Loucy (cell line): ENCODE data around the gene CACNA1S.

Experiments used
- H2AFZ ChIP-seq: fragments of 200-600 bp; sonication (generic); 2 replicates; pipeline ENCODE4 v1.6.0; 2016; ENCODE audit warnings: antibody characterized with exemption, mild to moderate bottlenecking, low read length, moderate library complexity
- H3F3A ChIP-seq: fragments of 200-600 bp; 2 replicates; pipeline ENCODE4 v1.6.0; 2016; ENCODE audit warnings: antibody characterized with exemption, low read depth, mild to moderate bottlenecking
- H3K27me3 ChIP-seq: fragments of 200-600 bp; sonication (generic); 2 replicates; pipeline ENCODE4 v1.6.1; 2014; ENCODE audit warnings: low read length, mild to moderate bottlenecking; ENCODE audit not compliant: insufficient read depth, poor library complexity, severe bottlenecking
- H3K36me3 ChIP-seq: fragments of 200-600 bp; sonication (generic); 2 replicates; pipeline ENCODE4 v1.6.1; 2016; ENCODE audit warnings: low read length; ENCODE audit not compliant: insufficient read depth
- H3K4me1 ChIP-seq: fragments of 200-600 bp; sonication (generic); 2 replicates; pipeline ENCODE4 v1.5.1; 2014; ENCODE audit warnings: low read length, mild to moderate bottlenecking; ENCODE audit not compliant: insufficient read depth, poor library complexity, severe bottlenecking
- H3K4me2 ChIP-seq: fragments of 200-600 bp; sonication (generic); 2 replicates; pipeline ENCODE4 v1.6.0; 2014; ENCODE audit warnings: antibody characterized with exemption, low read length, low read depth, mild to moderate bottlenecking; ENCODE audit not compliant: poor library complexity, severe bottlenecking
- H3K4me3 ChIP-seq: fragments of 200-600 bp; sonication (generic); 2 replicates; pipeline ENCODE4 v1.5.1; 2014; ENCODE audit warnings: low read length, mild to moderate bottlenecking, mixed read lengths; ENCODE audit not compliant: poor library complexity, severe bottlenecking
- H3K79me2 ChIP-seq: fragments of 200-600 bp; sonication (generic); 2 replicates; pipeline ENCODE4 v1.6.1; 2014; ENCODE audit warnings: low read length; ENCODE audit not compliant: insufficient read depth
- H3K9ac ChIP-seq: fragments of 200-600 bp; sonication (generic); 2 replicates; pipeline ENCODE4 v1.6.0; 2014; ENCODE audit warnings: mild to moderate bottlenecking, low read depth, low read length, moderate library complexity; ENCODE audit not compliant: poor library complexity, severe bottlenecking
- H3K9me2 ChIP-seq: fragments of 200-600 bp; sonication (generic); replicated peaks from 2 replicates; pipeline ENCODE4 v1.6.1; 2016; ENCODE audit warnings: low read depth, low read length, mixed read lengths
- H3K9me3 ChIP-seq: fragments of 200-600 bp; sonication (generic); 2 replicates; pipeline ENCODE4 v1.6.1; 2014; ENCODE audit warnings: mild to moderate bottlenecking, antibody characterized with exemption, low read length, low read depth; ENCODE audit not compliant: insufficient read depth
- H4K20me1 ChIP-seq: fragments of 200-600 bp; sonication (generic); 2 replicates; pipeline ENCODE4 v1.6.0; 2014; ENCODE audit warnings: antibody characterized with exemption, low read length, mild to moderate bottlenecking; ENCODE audit not compliant: insufficient read depth, poor library complexity, severe bottlenecking
- CTCF ChIP-seq: fragments of 200-600 bp; sonication (generic); conservative IDR thresholded peaks from 2 replicates; pipeline ENCODE4 v1.5.1; 2014; ENCODE audit warnings: mild to moderate bottlenecking, antibody characterized with exemption, low read length
- EZH2phosphoT487 ChIP-seq: fragments of 200-600 bp; IDR thresholded peaks from 2 replicates; pipeline ENCODE4 v1.6.1; 2018; ENCODE audit warnings: antibody characterized with exemption, mild to moderate bottlenecking, moderate library complexity, borderline replicate concordance

Gene CACNA1S

GRCh38 chr1:201100169-201100930, 11.9 kb downstream of the CACNA1S start:
- H3K9ac ChIP-seq, result no peak overlapping the region
- no peaks in the 10 kb centered on the region for H3K9me2 ChIP-seq
- H3K4me3 ChIP-seq, result no peak overlapping the region
- no peaks in the 10 kb centered on the region for H4K20me1 ChIP-seq
- H3K36me3 ChIP-seq, result no peaks in the 10 kb centered on the region
- no peaks in the 10 kb centered on the region for H3F3A ChIP-seq
- no peaks in the 10 kb centered on the region for H3K27me3 ChIP-seq
- H2AFZ ChIP-seq, result no peak overlapping the region
- H3K4me2 ChIP-seq, result no peak overlapping the region
- TF ChIP-seq CTCF, result no peak
- no peak for TF ChIP-seq EZH2phosphoT487
- H3K4me1 ChIP-seq, result no peaks in the 10 kb centered on the region
- no peaks in the 10 kb centered on the region for H3K79me2 ChIP-seq
- H3K9me3 ChIP-seq, result no peaks in the 10 kb centered on the region

GRCh38 chr1:201098992-201099677, 13.1 kb downstream of the CACNA1S start:
- no peaks in the 10 kb centered on the region for H3K9me2 ChIP-seq
- H3K9ac ChIP-seq, result no peak overlapping the region
- no peaks in the 10 kb centered on the region for H3K4me1 ChIP-seq
- TF ChIP-seq CTCF (no peak), EZH2phosphoT487 (no peak)
- H3K79me2 ChIP-seq, result no peaks in the 10 kb centered on the region
- H4K20me1 ChIP-seq, result no peaks in the 10 kb centered on the region
- H3F3A ChIP-seq, result no peaks in the 10 kb centered on the region
- H3K36me3 ChIP-seq, result no peaks in the 10 kb centered on the region
- no peaks in the 10 kb centered on the region for H3K27me3 ChIP-seq
- H3K4me3 ChIP-seq, result no peak overlapping the region
- H3K4me2 ChIP-seq, result no peak overlapping the region
- no peak overlapping the region for H2AFZ ChIP-seq
- H3K9me3 ChIP-seq, result no peaks in the 10 kb centered on the region

GRCh38 chr1:201096977-201097856, 15.0 kb downstream of the CACNA1S start:
- Histone ChIP-seq H2AFZ (no peak overlapping the region), H3K4me1 (no peaks in the 10 kb centered on the region), H3K9me3 (no peaks in the 10 kb centered on the region), H3K4me3 (no peak overlapping the region), H3K9me2 (no peaks in the 10 kb centered on the region), H3K79me2 (no peaks in the 10 kb centered on the region), H3K9ac (no peak overlapping the region), H3K36me3 (no peaks in the 10 kb centered on the region), H3F3A (no peaks in the 10 kb centered on the region), H3K27me3 (no peaks in the 10 kb centered on the region), H3K4me2 (no peak overlapping the region), H4K20me1 (no peaks in the 10 kb centered on the region)
- TF ChIP-seq EZH2phosphoT487, result no peak
